HFF-Myc (cell line): ENCODE data around the gene LPCAT4.
A peak's percentile ranks its signal among the peaks of the same experiment; 100 is the strongest.

Source experiments
- DNase-seq: peaks from one replicate; pipeline ENCODE4 v3.0.0-alpha.2; 2011; ENCODE audit warnings: low read depth; ENCODE audit errors: extremely low read depth
- H3K4me3 ChIP-seq: replicated peaks from 2 replicates; pipeline ENCODE4 v1.5.1; 2011; ENCODE audit warnings: low read depth, mild to moderate bottlenecking, control low read depth, low read length
- TF ChIP-seq, protein P1 (sequence below): IDR thresholded peaks from 2 replicates; pipeline ENCODE4 v1.5.1; 2012; ENCODE audit warnings: mild to moderate bottlenecking, low read depth, low read length, control low read depth; ENCODE audit errors: missing control alignments

The LPCAT4 gene

DNA sequence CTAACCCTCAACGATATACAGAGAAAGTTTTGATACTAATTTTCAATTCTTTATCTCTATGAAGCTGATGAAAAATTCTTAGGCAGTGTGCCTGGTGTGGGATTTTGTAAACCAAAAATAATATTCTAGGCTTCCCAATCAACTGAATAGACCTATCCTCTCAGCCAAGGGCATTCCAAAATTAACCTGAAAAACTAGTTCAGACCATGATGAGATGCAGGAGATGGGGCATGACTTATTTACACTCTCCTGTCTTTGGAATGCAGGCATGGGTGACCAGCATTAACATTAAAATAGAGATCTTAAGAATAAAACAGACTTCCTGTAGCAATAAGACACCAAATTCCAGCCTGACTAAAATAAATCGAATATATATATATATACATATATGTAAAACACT, 7.8 kb upstream of the LPCAT4 start:
- no peak for DNase-seq
- H3K4me3 ChIP-seq, result no peak overlapping the region
- TF ChIP-seq, protein P1, sequence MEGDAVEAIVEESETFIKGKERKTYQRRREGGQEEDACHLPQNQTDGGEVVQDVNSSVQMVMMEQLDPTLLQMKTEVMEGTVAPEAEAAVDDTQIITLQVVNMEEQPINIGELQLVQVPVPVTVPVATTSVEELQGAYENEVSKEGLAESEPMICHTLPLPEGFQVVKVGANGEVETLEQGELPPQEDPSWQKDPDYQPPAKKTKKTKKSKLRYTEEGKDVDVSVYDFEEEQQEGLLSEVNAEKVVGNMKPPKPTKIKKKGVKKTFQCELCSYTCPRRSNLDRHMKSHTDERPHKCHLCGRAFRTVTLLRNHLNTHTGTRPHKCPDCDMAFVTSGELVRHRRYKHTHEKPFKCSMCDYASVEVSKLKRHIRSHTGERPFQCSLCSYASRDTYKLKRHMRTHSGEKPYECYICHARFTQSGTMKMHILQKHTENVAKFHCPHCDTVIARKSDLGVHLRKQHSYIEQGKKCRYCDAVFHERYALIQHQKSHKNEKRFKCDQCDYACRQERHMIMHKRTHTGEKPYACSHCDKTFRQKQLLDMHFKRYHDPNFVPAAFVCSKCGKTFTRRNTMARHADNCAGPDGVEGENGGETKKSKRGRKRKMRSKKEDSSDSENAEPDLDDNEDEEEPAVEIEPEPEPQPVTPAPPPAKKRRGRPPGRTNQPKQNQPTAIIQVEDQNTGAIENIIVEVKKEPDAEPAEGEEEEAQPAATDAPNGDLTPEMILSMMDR, result no peak

DNA sequence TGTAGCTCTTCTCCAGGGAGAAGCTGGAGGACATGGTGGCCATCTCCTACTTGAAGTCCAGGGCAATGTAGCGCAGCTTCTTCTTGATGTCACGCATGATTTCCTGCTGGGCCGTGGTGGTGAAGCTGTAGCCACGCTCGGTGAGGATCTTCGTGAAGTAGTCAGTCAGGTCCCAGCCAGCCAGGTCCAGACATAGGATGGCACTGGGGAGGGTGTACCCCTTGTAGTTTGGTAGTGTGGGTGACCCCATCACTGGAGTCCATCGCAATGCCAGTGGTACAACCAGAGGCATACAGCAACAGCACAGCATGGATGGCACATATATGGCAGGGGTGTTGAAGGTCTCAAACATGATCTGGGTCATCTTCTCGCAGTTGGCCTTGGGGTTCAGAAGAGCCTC, 7.0 kb upstream of the LPCAT4 start:
- no peak for DNase-seq
- TF ChIP-seq, protein P1, result no peak
- no peak overlapping the region for H3K4me3 ChIP-seq

DNA sequence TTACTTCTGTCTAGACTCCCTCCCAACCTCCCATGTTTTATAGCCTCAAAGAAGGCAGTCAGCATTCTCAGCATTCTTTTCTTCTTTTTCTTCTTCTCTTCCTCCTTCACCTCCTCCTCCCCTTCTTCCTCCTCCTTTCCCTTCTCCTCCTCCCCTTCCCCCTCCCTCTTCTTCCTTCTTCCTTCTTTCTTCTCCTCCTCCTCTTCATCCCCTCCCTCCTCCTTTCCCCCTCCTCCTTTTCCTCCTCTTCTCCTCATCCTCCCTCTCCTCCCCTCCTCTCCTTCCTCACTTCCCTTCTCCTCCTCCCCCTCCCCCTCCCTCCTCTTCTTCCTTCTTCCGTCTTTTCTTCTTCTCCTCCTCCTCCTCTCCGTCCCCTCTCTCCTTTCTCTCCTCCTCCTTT, 3.6 kb upstream of the LPCAT4 start:
- no peak overlapping the region for H3K4me3 ChIP-seq
- no peak for DNase-seq
- TF ChIP-seq, protein P1, result no peak

DNA sequence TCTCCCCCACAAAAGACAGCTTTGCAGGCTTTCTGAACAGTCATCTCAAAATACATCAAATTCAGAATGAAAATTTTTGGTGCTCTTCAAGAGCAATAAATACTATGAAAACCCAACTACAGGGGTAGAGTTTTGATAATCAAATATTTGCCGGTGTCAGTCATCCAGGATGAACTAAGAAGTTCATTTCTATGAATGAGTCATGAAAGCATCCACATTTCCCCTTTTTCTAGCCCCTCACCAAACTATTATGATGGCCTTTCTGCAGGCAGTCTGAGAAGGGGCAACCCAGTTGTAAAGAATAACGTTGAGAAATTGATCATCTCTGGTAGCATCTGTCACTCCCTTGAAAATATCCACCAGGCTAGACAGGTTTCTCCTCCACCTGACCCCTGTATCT, 3.1 kb upstream of the LPCAT4 start:
- DNase-seq, result no peak
- H3K4me3 ChIP-seq, result no peak overlapping the region
- TF ChIP-seq, protein P1, result no peak

DNA sequence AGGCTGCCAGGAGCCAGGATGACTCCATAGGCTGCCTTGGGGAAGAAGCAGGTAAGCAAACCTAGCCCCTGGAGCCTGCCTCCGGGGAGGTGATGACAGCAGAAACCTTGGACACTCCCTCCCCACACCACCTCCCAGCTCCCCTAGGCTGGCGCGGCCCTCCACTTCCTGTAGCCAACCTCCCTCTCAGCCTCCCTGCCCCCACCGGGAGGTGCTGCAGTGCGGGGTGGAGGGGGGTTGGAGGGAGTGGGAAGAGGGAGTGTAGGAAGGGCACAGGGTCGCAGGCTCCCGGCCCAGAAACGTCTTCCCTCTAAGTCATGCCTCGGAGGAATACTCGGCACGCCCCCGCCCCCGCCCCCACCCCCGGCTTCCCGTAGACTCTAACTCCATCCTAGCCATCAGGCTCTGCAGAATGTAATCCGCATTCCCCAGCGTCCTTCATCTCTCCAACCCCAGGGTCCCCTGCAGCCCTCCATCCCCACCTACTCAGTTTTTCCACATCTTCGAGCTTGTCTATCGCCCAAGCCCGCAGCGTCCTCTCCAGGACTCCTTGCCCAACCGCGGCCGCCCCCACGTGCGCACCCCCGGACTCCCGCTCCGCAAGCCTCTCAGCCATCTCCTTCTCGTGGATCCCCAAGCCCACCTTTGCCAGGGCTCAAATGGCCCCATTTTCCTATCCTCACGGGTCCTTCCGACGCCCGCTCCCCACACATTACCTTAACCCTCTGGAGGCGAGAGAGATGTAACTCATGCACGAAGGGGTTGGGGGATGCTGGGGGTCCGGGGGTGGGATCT, 528 bp downstream of the LPCAT4 start:
- DNase-seq, result no peak
- TF ChIP-seq, protein P1, result no peak

DNA sequence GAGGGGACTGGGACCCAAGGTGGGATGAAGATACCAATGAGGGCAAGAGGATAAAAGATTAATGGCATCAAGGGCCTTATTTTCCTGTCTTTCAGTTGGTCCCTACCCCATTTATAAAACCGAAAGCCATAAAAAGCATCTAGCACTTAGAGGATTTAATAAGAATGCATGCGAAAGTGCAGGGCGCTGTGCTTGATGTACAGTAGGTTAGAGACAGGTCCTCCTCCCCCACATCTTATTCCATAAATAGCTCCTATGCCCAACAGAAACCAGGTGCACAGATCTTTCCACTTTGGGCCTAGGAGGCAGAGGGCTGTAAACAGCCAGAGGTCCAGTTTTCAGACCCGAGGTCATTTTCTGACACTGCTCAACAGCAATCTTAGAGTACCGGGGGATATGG, 1.2 kb downstream of the LPCAT4 start:
- TF ChIP-seq, protein P1, result no peak
- DNase-seq, result no peak
- H3K4me3 ChIP-seq, result peak overlapping the region; percentile 85

More for the DNA sequence above, 528 bp downstream of the LPCAT4 start:
- peak overlapping the region; percentile 85 for H3K4me3 ChIP-seq
